ENCODE measurements around the gene NCF4.

The NCF4 gene

DNA sequence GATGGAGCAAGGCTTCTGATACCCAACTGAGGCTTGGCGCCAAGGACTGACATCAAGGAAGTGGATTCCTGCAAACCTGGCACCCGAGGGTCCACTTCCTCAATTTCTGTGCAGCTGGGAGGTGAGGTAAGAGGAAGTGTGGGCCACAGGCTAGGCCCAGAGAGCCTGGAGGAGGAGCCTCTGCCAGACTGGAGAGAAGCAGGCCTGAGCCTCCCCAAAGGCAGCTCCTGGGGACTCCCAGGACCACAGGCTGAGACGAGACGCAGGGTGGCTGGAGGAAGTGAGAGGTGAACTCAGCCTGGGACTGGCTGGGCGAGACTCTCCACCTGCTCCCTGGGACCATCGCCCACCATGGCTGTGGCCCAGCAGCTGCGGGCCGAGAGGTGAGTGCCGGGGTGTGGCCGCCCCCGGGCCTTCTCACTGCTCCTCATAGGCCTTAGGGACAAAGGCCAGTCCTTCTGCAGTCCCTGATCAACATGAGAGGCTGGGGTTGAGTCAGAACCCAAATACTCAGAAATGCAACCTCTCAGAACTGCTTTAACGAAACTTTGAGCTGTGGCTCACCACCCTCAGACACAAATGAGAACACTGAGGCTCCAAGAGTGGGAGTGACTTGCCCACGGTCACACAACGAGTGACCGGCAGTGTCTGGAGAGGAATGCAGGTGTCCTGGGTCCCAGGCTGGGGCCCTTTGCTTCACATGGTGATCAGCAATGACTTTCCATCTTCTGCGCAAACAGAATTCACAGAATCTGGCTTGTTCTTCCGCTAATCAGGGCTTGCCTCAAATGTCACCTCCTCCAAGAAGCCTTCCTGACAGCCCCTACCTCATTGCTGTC is at the start of gene NCF4:
Gene NCF4 (plus strand): TSS at position 186 of the 839 bp plus-strand sequence. CDS start 166 bp downstream, at position 352.
- no peak for FAIRE-seq

DNA sequence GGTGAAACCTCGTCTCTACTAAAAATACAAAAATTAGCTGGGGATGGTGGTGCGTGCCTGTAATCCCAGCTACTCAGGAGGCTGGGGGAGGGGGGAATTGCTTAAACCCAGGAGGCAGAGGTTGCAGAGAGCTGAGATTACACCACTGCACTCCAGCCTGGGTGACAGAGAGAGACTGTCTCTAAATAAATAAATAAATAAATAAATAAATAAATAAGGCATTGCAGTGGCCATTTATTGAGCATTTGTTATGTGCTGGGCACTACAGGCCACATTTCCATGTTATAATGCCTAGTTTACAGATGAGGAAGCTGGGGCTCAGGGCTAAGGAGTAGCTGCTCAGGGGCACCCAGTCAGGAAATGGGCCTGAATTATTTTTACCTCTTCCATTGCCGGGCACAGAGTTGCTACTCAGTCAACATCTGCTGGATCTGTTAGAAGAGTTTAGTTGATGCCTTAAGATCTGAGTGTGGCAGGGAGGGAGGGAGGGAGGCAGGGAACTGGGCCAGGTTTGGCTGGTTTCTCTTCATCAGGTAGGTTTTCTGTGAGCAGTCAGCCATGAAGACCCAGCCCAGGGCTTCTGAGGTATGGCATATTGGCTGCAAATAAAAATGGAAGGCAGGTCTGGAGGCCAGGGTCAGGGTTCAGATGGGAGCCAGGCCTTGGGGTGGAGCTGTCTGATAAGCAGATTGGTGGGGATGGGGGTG is 49.6 kb upstream of the NCF4 start:
- no peak for FAIRE-seq

DNA sequence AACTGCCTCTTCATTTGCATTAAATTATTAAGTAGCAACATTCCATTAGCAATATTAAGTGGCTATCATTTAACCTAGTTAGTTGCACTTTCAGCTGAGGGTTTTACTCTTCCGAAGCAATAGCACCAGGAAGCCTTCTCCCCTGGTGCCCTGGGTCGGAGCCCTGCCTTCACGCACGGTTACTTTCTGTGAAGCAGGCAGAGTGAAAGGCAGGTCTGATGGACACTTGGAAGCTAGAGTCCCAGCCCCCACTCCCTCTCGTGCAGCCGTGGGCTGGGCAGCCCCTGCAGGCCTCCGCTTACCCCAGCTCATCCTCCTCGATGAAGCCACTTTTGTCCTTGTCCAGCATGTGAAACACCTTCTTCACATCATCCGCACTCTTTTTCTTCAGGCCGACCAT is 46.0 kb upstream of the NCF4 start:
- FAIRE-seq, result no peak

DNA sequence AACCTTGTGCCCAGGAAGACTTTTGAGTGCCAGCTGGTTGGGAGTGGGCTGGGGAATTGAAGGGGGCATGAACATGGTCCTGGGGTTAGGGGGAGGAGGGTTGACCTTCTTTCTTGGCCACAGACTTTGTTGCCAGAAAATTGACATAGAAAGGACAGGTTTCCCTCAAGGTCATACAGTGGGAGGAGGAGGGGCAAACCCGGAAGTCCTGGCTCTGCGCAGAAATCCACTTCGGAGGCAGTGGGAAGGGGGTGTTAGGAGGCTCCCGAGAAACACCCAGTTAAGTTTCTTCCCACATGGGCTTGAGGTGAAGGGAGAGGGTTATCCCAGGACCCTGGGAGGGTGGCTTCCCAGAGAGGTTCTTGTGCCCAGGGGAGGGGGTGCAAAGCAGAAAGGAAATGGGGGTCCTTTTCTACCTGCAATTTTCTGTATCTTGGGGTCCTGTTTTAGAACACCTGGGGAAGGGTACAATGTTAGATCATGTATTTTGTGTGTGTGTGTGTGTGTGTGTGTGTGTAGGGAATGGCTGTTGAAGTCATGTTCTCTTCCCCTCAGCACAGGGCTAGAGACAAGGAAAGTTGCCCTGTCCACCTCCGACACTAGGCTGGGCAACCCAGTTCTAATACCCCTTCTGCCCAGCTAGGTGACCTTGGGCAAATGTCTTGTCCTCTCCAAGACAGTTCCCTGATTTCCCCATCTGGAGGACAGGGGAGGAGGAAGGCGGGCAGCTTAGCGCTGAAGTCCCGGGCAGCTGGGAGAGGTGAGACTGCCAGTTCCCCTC is 45.1 kb upstream of the NCF4 start:
- no peak for FAIRE-seq

DNA sequence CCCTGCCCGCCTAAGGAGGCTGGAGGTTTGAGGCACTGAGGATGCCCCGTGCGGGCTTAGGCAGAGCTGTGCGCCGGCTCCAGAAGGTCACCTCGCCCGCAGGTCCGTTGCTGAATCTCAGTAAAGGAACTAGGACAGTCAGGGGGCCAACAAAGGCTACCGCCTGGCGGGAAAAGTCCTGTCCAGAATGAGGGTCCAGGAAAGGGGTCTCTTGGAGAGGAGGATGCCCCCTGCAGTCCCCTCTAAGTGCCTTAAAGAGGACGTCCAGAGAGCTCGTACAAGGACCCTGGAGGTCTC is 44.5 kb upstream of the NCF4 start:
- FAIRE-seq, result no peak

DNA sequence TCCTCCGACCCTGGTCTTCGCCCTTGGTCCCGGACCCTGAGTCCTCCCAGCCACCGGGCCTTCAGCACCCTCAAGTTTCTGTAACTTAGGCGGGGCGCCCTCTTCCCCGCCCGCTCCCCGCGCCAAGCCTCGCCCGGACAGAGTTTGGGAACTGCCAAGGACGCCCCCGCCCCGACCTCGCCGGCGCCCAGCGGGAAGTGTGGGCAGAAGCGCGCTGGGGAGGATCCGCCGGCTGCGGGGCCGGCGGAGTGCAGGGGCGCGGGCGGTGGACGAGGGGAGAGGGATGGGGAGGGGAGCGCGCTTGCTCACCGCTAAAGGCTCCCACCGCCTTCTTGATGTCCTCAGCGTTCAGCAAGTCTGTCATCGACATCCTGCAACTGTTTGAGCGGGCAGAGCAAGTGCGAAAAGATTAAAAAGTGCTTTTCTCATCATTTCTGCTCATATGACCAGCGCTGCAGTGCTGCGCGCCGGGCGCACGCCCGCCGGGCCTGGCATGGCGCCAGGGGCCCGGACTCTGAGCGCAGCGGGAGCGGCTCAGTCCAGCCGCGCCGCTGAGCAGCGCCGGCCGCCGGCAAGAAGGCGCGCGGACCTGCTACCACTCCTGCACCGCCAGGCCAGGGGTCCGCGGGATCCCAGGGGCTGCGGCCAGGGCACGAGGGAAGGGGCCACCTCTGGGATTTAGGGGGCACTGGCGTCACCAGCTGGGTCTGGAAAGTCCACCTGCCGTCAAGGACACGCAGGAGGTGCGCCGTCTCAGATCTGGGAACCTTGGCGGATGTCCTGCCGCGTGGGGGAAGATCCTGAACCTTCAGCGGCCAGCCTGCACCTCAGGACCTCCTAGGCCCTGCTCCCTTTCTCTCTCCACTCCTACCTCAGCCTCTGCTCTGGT is 43.9 kb upstream of the NCF4 start, which contains the start of gene PVALB:
Gene PVALB (minus strand): TSS at position 400 of the 889 bp plus-strand sequence. CDS start 30 bp downstream, at position 370.
- FAIRE-seq, result no peak

DNA sequence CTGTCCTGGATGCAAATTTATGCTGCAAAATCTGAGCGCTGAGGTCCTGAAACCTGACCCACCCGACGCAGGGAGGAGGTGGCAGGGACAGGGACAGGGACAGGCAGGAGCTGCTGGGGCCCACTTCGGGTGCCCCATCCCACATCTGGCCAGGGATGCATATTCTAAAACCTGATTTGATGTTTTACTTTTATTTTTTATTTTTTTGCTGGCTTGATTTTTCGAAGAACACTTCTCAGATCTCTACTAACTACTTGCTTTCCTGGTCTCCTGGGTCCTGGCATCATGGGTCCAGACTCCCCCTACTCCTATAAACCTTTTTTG is 43.3 kb upstream of the NCF4 start:
- FAIRE-seq, result no peak

DNA sequence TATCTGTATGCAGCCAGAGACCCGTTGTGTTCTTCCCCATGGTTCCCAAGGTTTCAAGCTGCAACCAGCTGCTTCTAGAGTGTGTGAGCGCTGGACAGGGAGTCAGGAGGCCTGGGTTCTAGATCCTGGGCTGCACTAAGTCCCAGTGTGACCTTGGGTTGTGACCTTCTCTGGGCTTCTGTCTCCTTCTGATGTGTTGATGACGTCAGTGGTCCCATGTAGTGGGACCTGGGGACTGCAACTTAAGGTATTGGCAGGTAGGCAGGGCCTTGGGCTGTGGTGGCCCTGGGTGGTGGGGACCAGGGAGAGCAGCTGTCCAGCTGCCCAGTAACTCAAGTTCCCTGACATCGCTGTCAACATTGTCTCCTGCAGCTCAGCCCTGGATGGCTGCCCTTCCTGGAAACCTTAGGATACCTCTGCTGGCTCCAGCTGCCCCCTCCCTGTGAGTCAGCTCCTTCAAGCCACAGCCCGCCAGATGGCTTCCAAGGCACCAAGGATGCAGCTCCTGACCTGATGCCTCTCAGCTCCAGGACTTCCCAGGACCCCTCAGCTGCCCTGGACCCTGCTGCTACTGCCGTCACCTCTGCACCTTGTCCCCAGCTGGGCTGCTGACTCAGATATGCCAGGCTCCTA is 42.7 kb upstream of the NCF4 start:
- FAIRE-seq, result no peak

DNA sequence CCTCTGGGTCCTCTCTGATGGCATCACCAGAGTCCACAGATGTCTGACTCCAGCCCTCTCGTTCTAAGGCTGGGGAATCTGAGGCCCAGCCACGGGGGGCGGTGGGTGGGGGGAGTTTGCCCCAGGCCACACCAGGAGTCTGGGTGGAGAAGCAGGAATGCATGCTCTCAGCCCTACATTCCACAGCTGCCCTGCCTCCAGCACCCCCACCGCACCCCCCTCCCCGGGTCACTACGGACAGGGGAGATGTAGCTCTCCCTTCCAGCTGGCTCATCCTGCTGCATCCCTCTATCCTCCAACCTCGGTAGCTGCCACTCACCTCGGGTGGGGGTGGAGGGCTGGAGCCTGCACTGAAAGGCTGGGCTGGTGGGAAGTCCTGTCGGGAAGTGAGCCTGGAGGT is 41.7 kb upstream of the NCF4 start:
- FAIRE-seq, result no peak

DNA sequence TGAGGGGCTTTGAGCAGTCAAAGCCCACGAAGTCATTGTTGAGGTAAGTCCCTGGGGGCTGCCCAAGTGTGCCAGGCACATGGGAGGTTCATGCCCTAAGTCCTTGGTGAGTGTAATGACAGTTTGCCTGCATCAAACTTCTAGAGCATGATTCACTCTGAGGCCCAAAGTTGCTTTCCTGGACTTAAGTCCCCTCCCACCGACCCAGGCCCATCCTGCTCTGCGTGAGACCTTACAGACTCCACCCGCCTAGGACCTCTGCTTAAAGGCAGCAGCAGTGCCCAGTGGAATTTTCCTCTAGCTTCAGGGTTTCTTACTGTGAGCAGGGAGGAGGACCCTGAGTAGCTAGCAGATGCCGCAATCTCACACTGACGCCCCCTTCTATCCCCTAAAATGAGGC is 38.2 kb upstream of the NCF4 start:
- FAIRE-seq, result no peak

DNA sequence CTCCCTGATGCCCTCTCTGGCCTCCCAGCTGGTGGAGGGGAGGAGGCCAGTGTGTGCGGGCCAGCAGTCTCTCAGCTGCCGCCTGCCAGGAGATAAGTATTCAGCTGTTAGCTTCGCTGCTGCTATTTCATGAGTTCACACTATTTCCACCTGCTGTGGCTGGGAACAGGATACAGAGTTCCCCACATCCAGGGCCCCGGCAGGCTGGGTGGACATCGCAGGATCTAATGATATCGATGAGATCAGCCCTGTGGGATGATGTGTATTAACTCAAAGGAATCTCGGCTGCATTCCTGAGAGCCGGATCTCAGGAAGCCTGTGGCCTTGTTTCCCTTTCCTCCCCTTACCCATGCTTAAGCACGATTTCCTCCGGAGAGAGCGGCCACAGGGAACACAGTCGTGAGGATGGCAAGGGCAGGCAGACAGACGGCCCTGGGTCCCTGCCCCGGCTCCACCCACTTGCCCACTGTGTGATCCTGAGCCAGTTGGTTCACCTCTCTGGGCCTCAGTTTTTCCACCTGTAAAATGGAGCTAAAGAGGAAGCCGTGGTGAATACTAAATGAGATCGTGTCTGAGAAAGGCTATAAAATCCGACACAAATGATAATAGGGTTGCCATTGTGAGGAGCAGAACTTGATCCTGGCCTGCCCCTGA is 37.5 kb upstream of the NCF4 start:
- FAIRE-seq, result no peak

DNA sequence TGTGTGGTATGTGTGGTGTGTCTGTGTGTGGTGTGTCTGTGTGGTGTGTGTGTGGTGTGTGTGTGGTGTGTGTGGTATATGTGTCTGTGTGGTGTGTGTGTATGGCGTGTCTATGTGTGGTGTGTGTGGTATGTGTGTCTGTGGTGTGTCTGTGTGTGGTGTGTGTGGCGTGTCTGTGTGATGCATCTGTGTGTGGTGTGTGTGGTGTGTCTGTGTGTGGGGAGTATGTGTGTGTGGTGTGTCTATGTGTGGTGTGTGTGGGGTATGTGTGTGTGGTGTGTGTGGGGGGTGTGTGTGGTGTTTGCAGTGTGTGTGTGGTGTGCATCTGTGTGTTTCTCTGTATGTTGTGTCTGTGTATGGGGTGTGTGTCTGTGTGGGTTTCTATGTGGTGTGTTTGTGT is 36.2 kb upstream of the NCF4 start:
- no peak for FAIRE-seq

DNA sequence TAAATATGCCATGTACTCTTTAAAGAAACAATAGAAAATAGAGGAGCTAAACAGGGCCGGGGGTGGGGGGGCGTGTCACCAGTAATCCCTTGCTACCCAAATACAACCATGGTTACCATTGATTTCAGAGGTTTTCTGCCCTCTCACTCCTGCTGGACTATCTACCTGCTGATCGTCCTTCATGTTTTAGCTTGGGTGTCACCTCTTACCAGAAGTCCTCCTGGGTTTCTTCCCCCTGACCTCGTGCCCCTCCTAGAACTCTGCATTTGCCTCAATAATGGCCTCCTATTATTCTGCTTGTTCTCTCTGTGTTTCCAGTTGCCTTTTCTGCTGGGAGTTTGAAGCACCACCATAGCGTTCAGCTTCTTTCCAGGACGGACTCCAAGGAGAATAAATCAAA is 34.5 kb upstream of the NCF4 start:
- FAIRE-seq, result no peak

DNA sequence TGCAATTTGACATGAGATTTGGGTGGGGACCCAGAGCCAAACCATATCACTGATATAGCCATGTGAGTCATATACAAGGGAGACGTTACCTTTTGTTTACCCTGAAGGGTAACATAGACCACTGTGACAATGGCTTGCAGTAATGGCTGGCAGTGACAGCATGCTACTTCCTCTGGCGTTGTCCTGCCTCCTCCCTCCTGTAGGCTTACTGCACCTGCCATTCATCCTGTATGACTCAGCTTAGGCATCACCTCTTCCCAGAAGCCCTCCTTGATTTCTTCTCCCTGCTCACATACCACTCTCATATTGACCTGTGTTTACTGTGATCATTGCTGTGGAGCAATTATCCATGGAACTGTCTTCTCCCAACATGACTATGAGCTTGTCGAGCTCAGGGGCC is 32.0 kb upstream of the NCF4 start:
- FAIRE-seq, result no peak

DNA sequence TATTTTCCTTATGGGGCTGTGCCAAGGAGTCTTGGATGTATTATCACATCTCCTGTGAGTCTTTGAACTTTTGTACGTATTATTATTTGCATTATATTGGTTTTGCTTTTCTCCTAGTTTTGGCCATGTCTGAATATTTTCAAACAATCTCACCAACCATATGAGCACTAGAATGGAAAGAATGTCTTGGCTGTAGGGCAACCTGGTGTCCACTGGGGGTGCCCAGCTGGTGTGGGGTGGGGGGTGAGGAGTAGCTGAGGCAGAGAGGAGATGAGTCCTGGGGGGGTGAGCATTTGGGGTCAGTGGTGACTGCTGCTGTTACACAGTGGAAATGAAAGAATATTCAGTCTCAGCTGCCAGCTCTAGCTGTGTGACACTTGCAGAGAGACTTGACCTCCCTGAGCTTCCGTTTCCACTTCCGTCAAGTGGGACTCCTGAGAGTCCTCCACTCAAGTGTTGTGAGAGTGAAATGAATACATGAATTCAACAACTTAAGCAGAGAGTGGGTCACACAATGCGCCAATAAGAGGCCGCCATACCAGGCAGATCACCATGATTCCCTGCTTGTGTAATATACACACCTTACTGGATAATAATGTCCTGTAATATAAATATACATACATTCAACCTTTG is 31.3 kb upstream of the NCF4 start:
- no peak for FAIRE-seq

DNA sequence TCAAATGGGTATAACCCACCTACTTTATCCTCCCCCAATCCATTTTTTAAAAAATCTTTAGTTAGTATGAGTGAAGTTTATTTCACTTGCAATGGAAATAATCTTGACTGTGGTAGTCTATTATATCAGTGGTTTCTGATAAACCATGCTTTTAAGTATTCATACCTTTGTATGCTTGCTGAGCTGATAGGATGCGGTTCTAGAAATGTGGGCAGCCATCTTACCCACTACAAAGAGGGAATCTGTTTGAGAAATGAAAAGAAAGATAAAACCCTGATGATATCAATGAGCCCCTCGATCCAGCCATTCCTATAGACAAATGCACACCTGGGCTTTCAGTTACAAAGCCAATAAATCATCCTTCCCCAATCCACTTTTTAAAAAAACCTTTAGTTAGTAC is 30.2 kb upstream of the NCF4 start:
- FAIRE-seq, result no peak

DNA sequence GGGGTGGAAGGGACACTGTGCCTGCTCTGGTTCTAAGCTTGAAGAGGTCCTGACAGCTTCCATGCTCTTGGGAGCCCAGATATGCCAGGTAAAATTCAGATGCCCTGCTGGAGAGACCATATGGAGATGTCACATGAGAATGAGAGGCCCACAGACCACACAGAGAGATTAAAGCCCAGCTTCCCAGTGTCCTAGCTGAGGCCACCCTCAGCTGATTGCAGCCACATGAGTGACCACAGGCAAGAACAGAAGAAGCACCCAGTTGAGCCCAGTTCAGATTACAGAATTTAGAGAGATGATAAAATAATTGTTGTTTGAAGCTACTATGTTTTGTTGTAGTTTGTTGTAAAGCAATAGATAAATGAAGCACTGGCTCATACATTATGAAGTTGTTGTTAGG is 29.6 kb upstream of the NCF4 start:
- no peak for FAIRE-seq

DNA sequence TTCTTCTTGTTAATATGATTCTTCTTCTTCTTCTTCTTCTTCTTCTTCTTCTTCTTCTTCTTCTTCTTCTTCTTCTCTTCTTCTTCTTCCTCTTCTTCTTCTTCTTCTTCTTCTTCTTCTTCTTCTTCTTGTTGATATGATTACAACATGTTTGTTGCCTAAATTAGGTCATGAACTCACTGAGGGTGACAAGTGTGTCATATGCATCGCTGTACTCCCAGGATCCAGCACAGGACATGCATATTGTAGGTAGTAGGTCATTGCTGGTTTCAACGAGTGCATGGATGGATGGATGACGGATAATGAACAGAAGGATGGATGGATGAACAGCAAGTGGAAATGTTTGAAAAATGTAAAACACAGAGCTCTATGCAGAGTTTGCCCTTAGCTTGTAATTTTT is 29.1 kb upstream of the NCF4 start:
- FAIRE-seq, result no peak

DNA sequence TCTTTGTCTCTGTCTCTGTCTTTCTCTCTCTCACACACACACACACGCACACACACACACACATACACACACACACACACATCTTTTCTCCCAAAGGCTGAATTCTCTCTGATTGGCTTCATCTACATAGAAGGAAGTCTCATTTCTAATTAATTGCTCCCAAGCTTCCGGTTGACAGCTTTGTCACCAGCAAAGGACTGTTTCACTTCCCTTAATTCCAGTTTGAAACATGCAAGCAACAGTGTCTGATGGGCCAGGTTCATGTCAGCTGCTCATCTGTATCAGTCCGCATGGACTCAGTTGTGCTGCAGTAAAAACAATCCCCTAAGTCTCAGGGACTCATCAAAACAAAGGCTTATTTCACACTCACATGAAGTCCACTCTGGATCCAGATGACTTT is 27.7 kb upstream of the NCF4 start:
- FAIRE-seq, result no peak

DNA sequence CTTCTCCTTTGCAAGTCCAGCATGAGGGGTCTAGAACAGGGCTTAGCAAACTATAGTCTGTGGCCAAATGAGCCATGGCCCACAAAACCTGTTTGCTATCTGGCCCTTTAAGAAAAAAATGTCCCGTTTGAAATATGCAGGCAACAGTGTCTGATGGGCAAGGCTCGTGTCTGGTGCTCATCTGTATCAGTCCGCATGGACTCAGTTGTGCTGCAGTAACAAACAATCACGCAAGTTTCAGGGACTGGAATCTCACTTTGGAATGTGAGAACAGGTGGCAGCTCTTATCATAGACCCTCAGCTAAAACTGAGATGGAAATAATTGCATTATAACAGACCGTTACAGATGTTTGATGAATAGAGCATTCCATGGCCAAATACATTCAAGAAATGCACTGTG is 24.9 kb upstream of the NCF4 start:
- no peak for FAIRE-seq
